GM19467 (cell line): ENCODE data around the gene CCNL1.

Experiments used
- ATAC-seq: cut with Tn5 transposase; IDR thresholded peaks from one replicate; pipeline ENCODE4 v1.9.1; 2021; ENCODE audit warnings: mild to moderate bottlenecking, moderate library complexity; ENCODE audit not compliant: unreplicated experiment

The CCNL1 gene

DNA sequence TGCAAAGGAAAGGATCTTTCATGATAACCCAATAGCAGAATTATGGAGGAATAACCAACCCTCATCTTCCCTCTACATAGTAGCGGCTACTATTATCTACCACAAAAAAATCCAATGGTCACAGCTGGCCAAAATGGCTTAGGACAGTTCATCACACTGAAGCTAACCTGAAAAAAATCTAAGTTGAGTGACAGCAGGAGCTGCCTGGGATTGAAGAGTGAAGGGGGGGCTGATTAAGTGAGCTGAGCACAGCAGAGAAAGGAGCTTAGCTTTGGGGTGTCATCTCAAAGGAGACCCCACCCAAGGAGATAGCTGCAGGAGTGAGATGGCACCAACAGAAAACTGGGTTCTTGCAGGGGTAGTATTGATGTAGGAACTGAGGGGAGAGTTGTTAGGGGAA lies 33.6 kb downstream of the CCNL1 start:
- ATAC-seq: no peak

GRCh38 chr3:157125101-157125500 lies 34.8 kb downstream of the CCNL1 start:
- no peak for ATAC-seq

GRCh38 chr3:157123621-157124020 lies 36.3 kb downstream of the CCNL1 start:
- ATAC-seq: no peak

GRCh38 chr3:157122832-157123427 lies 37.0 kb downstream of the CCNL1 start:
- ATAC-seq: no peak

DNA sequence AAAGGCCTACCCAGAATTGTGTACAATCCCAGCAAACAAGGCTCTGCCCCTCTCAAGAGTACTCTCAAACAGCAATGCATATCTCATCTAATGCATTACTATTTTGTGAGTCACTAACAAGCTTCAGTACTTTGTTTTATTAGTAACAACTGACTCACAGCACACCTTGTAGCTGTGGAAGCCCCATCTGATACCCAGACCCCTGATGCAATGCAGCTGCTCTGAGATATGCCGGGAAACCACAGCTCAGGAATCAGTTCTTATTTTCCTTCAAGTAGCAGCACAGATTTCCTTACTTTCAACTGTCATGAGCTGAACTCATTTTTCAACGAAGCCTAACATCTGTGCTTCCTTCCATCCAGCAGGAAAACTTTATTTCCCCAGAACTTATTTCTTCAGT lies 37.8 kb downstream of the CCNL1 start:
- ATAC-seq: no peak

GRCh38 chr3:157121522-157121921 lies 38.4 kb downstream of the CCNL1 start:
- no peak for ATAC-seq

DNA sequence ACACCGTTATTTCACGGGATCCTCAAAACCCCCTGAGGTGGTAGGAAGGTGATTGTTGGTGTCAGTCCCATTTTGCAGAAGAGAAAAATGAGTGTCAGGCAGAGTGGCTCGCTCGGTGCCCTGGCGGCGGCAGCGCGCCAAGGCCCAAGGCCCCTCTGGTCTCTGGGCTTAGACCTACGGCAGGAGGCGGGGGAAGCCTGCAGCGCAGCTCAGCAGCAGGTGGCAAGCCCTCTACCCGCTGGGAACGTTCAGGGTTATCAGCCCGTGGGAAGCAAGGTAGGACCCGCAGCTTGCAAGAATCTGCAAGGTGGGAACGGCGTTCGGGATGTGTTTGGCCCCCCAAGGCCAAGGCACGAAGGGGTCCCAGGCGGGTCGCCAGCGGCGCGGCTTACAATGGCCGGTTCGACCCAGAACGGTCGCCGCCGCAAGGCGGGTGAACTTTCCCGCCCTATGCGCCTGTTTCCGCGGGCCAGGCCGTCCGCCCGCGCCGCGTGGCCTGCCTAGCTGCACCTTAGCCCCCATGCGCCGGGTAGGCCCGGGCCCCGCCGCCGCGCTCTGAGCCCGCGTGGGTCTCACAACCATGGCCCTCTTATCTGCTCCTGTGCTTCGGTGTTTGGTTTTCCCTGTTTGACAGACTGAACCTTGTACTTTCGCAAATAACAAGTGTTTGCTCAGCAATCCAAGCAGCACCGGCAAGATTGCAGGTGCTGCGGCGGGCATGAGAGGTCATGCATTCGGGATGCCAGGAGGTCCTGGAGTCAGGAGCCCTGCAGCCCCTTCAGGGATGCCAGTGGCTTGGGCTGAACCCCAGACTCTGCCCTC lies 39.7 kb downstream of the CCNL1 start:
- no peak for ATAC-seq

GRCh38 chr3:157119369-157119951 lies 40.5 kb downstream of the CCNL1 start:
- ATAC-seq: no peak

DNA sequence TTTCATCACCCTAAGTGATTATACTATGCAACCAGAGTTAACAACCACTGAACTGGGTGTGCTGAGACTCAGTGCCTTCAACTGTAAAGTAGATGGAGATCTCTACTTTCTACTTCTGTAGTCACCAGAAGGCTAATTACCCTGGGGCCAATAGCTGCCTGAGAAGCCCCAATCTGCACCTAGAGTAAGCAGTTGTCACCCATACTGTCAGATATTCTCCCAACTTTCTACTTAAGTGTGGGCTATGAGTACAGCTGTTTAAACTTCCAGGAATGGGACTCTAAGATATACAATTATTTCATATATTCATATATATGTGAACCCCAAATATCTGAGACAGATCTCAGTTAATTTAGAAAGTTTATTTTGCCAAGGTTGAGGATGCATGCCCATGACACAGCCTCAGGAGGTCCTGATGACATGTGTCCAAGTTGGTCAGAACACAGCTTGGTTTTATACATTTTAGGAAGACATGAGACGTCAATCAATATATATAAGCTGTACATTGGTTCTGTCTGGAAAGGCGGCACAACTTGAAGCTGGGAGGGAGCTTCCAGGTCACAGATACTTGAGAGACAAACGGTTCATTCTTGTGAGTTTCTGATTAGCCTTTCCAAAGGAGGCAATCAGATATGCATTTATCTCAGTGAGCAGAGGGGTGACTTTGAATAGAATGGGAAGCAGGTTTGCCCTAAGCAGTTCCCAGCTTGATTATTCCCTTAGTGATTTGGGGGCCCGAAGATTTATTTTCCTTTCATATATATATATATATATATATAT lies 41.9 kb downstream of the CCNL1 start:
- no peak for ATAC-seq

DNA sequence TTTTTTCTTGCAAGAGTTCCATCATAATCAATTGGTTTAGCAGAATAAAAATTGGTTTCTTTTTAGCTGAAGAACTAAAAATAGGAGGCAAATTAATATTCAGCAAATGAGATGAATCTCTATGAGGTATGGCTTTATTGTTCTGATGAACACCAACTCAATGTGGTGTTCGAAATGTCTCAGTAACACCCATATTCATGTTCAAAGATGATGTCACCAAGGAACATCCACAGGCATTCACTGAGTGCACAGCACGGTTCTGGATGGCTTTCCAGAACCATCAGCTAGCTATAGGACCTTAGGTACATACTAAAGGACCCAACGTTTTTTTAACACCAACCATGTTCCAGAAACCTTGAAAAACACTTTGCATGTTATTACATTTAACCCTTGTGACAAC lies 42.7 kb downstream of the CCNL1 start:
- ATAC-seq: no peak

- ATAC-seq: no peak
Observed at GRCh38 chr3:157116017-157116416, 43.9 kb downstream of the CCNL1 start.

DNA sequence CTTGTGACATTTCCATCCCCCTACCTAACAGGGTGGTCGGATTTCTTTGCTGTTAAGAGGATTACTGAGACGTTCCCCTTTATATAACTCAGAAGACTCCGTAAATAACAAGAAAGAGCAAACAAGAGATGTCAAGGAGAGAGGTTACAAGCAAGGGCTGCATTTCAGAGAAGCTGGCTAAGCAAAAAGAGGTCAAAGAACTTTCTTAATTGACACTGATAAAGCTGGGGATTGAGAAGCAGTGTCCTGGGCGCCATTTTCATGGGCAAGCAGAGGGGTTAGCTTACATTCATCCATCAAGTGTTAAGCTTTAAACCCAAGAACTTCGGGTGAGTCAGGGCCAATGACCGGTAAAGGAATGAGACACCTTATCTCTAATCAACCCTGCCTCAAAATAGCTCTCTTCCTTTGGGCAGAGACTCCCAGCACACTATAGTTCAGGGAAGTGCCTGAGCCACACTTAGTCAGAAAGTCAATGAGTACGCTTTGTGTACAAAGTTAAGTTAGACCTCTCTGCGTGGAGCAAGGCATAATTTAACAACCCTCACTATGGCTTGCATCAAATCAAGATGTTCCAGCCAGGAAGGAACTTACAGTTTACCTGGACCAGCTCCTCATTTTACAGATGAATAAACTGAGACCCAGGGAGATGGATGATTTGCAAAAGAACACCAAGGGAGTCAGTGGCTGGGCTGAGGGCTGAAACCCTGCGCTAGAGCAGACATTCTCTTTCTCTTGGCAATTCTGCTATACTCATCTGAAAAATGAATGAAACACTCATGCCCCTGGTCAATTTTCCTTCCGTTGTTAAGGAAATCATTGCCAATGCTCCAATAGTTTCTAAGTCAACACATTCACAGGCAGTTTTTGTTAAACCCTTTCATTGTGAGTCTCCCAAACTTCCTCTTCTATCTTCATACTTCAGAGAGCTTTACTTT lies 44.6 kb downstream of the CCNL1 start:
- ATAC-seq: no peak

- no peak for ATAC-seq
Observed at GRCh38 chr3:157113832-157114505, 46.0 kb downstream of the CCNL1 start.

DNA sequence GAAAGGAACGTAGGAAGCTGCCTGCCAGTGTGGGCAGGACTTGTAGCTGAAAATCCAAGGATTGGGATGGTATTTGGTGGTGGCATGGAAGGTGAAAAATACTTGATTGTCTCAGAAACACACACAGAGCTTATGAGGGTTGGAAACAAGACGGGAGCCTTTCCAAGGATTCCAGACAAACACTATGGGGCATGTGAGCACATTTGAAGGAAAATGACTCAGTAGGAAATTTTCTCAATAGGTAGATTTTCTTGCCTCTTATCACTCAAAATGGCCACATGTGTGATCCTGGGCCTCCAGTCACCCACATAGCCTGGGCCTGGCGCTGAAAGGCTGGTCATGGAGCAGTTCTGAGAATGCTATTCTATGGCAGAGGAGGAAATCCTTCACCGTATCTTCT lies 47.4 kb downstream of the CCNL1 start:
- no peak for ATAC-seq

DNA sequence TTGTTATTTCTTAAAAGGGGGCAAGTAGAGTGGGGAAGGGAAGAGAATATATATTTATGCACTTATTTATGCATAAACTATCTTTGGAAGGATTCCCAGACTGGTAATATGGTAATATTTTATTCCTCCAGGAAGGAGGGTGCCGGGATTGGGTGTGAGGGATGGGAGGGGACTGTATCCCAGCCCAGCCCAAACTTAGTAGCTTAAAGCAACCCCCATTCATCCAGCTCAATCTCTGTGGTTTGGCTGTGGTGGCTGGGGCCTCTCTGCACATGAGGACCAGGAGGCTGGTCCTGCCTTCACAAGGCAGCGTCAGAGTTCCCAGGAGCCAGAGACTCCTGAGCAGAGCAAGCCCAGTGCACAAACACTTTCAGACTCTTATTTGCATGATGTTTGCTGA lies 48.4 kb downstream of the CCNL1 start:
- ATAC-seq: no peak

- ATAC-seq: no peak
Observed at GRCh38 chr3:157110761-157111278, 49.1 kb downstream of the CCNL1 start.

- no peak for ATAC-seq
Observed at GRCh38 chr3:157109267-157110141, 50.4 kb downstream of the CCNL1 start.

GRCh38 chr3:157107644-157108133 lies 52.3 kb downstream of the CCNL1 start:
- ATAC-seq: no peak
